Hindlimb muscle (tissue), 1 donor: ENCODE data around the gene RIMBP2. TPM values are rescaled to one million over a fixed set of nuclear protein-coding genes. Genes with fewer than 3 reads are reported as not detected.

ENCODE experiments used
- DNase-seq: peaks from one replicate; pipeline ENCODE4 v3.0.0-alpha.2; 2013
- polyA plus RNA-seq: library from polyadenylated mRNA; unstranded; fragments of 120-200 nt; gene quantifications from one replicate; pipeline ENCODE4 v1.2.1, GENCODE V29; 2013; ENCODE audit not compliant: insufficient read length

The RIMBP2 gene
- polyA plus RNA-seq, 1 donor: 0.75 TPM

GRCh38 chr12:130435331-130435730 lies 280.8 kb downstream of the RIMBP2 start:
- no peak for DNase-seq

DNA sequence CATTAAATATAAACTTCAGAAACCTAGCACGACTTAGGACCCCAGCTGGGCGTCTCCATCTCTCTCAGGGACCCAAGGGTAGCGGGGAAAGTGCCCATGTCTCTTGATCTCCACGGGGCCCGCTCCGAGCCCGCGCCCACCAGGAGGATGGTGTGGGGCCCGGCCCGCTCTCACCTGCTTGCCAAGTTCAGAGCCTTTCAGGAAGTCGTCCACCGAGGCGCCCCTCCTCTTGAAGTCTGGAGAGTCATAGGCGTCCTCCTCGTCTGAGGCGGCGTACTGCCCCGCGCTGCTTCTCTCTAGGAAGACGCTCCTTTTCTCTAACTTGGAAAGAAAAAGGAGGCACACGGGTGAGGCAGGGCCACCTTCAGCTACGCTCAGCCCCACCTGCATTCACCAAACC lies 281.5 kb downstream of the RIMBP2 start:
- no peak for DNase-seq

- DNase-seq: no peak
Measured at GRCh38 chr12:130433834-130434233, 282.3 kb downstream of the RIMBP2 start.

DNA sequence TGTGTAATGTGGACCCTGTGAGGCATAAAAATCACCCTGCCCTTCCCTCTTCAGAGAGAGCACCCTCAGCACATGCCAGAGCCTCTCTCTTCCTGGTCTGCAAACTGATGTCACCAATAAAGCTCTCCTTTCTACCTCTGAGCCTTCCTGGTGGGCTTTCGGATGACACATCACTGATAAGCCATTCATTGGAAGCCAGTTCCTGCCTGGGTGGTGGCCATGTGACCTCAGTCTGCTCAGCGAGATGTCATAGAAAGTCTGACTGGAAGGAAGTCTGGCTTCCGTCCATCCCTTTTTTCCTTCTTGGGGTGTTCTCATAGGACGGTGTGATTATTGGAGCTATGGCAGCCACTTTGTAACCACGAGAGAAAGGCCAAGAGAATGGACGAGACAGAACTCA lies 282.7 kb downstream of the RIMBP2 start:
- DNase-seq: no peak

DNA sequence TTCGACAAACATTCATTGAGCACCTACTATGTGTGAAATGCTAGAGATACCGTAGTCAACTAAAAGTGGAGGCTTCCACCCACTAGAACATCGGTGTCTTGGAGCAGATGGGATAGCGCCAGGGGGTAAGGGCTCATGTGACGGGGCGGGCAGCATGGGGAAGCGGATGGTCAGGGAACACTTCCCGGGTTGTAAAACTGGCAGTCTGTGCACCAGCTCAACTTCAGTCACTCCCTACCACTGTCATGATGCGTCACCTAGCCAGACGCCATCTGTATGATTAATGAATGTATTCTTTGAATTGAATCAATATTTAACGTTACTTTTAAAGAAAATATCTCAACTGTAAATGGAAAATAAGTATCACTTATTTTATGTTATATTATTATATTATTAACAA lies 284.9 kb downstream of the RIMBP2 start:
- DNase-seq: no peak

DNA sequence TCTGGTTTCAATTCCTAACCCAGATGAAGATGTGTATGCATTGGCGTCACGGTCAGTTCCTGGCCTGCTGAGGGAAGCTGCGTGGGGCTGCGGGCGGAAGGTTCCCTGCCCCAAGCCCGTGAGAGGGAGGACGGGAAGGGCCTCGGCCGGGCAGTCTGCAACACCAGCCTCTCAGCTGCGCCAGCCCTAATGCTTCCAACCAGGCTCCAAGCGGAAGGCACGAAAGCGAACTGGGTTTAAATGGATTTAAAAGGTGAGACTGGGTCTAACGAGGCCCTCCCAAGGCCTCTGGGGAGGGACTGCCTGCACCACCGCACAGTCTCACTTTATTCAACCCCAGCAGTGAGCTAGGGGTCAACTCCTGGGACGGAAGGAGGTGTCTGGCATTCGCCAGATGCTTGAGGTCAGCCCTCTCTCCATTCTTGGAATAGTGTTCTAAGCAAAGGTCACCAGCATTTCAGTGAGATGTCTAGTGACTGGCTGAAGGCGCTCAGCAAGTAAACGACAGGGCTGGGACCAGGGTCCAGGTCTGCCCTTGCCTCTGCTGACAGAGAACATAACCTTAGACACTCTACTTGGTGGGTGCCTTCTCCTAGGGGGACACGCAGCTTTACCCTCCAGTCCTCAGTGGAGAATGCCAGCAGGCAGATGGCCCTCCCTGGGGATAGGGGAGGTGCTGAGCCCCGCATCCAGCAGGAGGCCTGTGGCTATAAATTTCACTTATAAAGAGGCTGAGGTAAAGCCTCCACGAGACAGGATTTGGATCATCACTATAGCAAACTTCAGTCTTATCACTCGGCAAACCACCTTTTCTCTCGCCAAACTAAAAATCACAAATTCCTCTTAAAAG lies 286.2 kb downstream of the RIMBP2 start:
- no peak for DNase-seq

GRCh38 chr12:130428116-130428515 lies 288.0 kb downstream of the RIMBP2 start:
- DNase-seq: no peak

DNA sequence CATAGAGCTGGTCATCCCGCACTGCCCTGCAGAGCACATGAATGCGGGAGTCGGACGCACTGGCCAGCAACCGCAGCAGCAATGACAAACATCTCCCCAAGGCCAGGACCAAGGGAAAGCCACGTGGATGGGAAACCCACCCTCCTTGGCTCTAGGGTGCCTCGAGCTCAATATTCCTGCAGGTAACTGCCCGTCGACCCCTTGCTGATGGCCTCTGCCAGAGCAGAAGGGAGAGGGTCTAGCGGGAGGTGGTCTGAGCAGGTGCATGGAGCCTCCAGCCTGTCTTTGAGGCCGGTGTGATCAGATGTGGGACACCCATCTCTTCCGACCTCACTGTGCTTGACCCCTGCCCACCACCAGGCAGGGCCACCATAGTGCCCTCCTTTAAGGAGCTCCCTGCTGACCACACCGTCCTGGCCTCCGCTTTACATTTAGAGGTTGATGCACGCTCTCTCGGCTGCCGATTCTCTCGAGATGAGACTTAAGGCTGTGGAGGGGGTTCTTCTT lies 288.7 kb downstream of the RIMBP2 start:
- DNase-seq: no peak

DNA sequence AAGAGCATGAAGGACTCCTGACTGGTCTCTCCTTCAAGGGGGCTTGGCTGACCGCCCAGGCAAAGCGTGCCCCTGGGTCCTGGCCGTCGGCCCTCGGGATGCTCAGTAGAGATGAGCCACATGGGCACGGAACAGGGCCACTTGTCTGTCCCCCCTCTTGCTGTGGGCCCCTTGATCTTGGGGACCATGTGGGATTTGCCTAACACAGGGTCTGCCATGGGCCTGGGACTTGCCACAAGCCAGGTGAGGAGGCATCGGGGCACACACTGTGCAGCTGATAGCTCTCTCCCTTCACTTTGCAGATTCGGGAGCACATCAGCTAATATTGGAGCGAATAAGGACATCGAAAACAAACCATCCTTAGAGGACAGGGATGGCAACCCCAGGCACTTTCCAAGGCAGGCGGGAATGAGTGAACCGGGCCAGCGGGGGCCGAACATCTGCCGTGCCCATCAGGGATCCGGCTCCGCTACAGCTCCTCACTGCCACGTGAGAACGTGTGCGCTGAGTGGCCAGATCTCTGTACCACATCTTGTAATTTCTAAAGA lies 290.3 kb downstream of the RIMBP2 start:
- DNase-seq: no peak

DNA sequence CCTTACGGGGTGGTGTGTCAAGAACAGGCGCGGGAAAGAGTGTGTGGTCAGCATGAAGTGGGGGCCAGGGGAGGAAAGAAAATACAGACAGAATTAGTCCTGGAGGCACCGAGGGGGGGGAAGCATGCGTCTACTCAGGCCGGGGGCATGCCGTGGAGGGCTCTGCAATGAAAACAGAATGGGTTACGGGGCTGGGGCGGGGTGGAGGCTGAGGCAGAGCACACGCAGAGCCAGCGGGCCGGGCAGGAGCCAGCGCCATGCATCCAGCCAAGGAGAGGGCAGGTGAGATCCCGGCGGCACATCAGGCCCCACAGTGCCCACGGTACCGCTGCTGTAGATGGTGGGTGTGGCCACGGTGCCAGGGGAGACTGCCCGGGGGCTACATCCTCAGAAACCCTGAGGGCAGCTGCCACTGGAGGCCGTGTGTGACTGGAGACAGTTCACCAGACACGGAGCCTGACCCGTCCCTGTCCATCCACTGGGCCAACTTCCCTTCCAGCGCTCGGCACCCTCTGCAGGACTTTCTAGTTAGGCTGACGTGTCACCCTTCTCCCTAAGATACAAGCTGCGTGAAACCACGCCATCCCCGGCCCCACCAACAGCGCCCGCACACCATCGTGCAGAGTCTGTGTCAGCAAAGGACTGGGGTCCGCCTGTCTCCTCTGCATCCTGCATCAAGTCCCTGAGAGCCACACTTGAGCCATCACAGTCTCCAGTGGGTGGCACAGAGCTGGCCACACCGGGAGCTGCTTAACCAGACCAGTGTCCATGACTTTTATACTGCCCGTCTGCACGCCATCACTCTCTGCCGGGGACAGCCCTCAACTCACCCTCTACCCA lies 291.0 kb downstream of the RIMBP2 start:
- DNase-seq: no peak

DNA sequence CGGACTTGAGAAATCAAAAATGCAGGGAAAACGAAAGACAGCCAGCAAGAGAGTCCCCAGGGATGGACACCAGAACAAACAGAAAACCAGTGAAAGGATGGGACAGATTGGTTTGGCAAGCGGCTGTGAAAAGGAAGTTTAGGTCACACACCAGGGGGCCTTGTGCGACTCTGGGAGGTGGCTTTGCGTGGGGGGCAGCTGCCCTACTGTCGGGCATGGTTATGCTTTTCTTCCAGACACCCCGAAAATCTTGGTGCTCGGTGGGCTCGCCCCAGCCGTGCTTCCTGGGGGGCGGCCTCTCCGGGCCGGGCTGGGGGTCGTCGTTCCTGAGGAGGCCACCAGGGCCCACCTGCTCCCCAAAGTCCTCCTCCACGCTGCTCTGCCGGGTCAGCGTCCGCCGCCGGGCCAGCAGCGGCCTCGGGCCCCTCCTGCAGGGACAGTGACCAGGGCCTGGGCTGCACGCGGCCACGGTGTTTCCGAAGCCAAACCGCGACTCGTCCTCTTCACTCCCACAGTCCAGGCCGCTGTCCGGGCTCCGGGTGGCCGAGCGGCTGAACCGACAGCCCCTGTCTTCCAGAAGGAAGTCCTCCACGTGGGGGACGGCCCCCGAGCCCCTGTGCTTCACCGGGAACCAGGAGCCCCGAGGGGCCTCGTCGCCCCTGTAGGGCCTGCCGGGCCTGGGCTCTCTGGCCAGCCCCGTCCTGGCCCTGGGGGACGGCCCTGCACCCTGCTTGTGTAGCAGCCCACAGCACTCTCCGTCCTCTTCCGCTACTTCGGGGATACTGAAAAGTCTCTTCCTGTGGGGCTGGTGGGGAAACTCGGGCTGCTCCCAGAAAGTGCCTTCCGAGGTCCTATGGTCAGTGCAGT lies 291.9 kb downstream of the RIMBP2 start:
- DNase-seq: no peak

DNA sequence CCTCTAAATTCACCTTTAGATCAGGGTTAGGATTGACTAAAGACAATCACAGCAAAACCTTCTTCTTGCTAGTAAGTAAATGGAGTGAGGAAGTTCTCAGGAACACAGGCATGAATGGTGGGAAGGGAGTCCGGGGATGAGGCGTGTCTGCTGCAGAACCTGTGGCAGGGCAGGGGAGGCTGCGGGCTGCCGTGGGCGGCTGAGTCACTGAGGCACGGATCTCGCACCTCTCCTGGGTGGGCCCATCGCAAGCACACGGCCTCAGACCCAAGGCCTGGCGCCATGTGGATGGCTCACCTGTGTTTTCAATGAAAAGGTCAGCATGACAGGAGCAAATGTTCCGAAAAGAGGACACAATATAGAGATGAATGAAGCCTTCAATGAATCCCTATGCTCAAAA lies 293.0 kb downstream of the RIMBP2 start:
- DNase-seq: no peak

DNA sequence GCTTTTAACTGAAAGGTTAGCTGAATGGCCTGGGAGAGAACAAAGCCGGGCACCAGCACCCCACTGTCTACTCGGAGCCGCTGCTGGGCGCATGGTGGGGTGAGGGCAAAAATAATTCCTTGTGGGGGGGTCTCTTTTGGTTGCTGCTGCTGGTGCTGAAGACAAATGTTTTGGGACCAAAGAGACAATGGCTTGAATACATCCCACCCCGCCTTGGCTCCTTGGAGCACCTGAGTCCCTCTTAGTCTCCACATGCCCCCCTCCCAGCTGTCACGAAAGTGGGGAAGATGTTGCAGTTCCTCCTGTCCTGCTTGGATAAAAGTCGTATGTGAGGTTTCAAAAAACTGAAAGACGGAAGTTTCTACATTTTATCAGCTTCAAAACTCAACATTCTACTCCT lies 293.4 kb downstream of the RIMBP2 start:
- no peak for DNase-seq

DNA sequence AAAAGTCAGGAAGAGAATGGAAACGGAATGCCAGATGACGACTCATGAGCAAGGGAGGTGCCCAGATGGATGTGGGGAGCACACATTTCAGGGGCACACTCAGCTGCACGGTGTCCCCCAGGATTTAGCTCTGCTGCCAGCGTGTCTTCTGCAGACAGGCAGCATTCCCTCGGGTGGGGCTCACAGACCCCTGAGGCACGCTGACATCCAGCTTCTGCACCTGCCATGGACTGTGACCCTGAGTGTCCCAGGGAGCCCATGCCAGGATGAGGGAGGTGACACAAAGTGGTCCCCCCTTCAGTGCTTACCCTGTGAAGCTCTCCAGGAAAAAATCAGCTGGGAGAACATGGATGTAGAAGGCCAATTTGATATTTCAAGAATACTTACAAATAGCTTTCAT lies 294.2 kb downstream of the RIMBP2 start:
- DNase-seq: no peak

- no peak for DNase-seq
Measured at GRCh38 chr12:130420071-130420470, 296.0 kb downstream of the RIMBP2 start.

DNA sequence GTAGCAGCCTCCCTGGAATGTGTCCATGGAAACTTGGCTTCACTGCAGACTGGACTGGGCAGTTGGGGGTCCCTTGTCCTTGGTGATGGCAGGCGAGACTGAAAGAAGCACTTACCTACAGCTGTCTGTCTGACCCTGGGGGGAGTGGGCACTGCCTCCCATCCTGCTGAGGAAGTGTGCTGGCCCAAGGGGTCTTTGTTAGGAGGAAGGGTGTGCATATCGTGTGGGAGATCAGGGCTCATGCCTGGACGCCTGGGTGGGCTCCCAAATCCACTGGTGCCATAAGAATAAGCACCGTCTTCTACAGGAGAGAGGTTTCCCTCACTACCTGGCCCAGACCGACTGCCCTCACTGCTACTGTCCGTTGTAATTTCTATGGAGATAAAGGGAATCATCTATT lies 297.0 kb downstream of the RIMBP2 start:
- no peak for DNase-seq

DNA sequence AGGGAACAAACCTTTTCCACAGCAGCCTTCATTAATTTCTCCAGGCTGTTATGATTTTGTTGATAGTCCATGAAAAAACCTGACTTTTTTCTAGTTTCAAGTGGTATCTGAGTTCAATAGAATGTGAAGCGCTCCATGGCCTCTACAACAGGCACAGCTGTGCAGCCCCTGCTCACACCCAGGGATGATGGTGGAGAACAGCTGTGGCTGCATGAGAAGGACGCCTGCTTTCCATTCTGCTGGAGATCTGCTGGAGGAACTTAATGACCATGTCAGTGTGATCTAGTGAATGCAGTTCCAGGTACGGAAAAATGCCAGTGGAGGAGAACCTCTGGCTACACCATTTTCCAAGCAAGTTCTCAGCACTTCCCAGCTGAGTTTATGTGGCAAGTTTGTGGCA lies 297.8 kb downstream of the RIMBP2 start:
- no peak for DNase-seq

GRCh38 chr12:130414381-130414780 lies 301.7 kb downstream of the RIMBP2 start:
- DNase-seq: no peak

DNA sequence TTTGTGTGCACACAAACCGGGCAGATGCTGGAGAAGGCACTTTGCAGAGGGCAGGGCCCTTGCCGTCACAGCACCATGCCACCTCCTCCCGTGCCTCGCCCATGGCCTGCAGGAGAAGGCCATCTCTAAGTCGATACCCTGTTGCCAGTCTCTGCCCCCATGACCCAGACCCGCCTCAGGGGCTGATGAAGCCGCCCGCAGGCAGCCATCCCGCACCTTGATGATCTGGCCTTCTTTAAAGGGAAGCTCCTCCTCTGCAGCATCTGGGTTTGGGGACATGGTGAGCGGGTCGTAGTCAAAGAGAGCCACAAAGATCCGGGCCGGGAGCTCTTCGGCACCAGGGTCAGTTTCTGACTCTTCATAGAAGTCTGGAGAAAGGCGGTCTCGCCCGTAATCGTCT lies 302.2 kb downstream of the RIMBP2 start:
- DNase-seq: no peak

DNA sequence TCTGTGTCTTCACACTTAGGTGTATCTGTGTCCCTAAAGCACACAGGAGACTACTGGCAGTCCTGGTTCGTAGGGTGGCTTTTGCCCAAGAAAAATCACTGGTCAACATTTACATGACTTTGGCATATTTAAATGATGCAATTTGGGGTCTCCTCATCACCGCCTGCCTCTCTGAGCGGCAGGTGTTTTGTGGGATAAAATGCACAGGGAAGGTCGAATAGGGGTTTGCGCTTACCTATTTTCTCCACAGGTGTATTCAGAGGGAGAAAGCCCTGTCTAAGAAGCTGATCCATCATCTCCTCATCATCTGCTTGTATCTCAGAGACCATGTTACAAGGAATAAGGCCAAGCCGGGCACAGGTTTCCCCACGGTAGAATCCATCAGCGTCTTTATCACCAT lies 303.7 kb downstream of the RIMBP2 start:
- no peak for DNase-seq

DNA sequence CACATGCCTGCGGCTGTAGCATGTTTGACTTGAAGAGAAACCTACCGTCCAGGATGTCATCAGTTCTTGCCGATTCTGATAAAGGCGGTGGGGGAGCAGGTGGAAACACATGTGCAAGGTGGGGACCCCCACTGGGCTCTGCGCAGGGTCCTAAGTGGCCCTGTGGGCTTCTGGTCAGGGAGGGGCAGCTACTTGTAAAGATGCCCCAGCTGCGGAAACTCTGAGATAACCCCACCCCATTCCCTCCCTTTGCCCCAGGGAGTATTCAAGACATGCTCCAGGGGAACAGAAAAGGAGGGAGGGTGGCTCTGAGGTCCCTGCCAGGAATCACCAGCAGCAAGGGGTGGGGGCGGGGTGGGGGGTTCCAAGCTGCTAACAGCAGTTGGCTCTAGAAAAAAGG lies 310.8 kb downstream of the RIMBP2 start:
- no peak for DNase-seq

DNA sequence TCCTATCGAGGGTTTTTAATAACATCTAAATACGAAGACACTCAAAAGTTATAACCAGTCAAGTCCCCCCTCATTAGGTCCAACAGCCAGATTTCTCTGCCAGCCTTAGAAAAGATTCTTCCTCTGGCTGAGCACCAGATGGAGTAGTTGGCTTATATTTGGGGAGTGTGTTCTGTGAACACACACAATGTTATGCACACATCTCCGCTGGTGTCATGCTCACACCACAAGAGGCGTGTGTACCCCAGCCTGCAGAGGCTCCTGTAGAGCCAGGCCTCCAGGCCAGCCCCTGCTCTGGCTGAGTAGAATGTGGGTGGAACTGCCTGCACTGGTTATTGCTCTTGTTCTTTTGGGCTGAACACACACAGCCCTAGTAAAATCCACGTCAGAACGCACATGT lies 314.4 kb downstream of the RIMBP2 start:
- DNase-seq: no peak
